HepG2 (cell line): ENCODE results near the gene NDUFS6. TPM values are rescaled to one million over a fixed set of nuclear protein-coding genes. Genes with fewer than 3 reads are reported as not detected.

Experiments used
- ATAC-seq: fragments of 200-7000 bp; cut with Tn5 transposase; 3 replicates; pipeline ENCODE4 v1.9.1; 2020; ENCODE audit warnings: mild to moderate bottlenecking, moderate library complexity
- BruUV-seq: library from RNA; stranded (reverse); fragments of 400-500 nt; replicated peaks from 2 replicates; lab custom pipeline; 2021; lab: Mats Ljungman, UMichigan
- CTCF ChIA-PET: fragments of 300-600 bp; formaldehyde crosslinking; extraction: SDS; loops from one replicate; lab custom pipeline; 2021; ENCODE audit warnings: low total read pairs, inconsistent platforms, low intra/inter-chr PET ratio; lab: Yijun Ruan, JAX
- POLR2A ChIA-PET: fragments of 350-600 bp; sonication (Branson Sonifier 250); formaldehyde crosslinking; loops from one replicate; lab custom pipeline; 2020; ENCODE audit warnings: antibody characterized with exemption, inconsistent platforms; lab: Yijun Ruan, JAX
- DNase-seq: peaks from one replicate; pipeline ENCODE4 v3.0.0-alpha.2; 2015; ENCODE audit warnings: low spot score
- FAIRE-seq: peaks from 3 replicates; lab custom pipeline; 2011; peaks lifted over from hg19 to GRCh38; lab: Jason Lieb, UNC
- H2AFZ ChIP-seq: one replicate; pipeline ENCODE4 v1.6.1; 2011; ENCODE audit warnings: low read length, inconsistent platforms
- H3K27ac ChIP-seq: fragments of 300-600 bp; 3 replicates; pipeline ENCODE4 v1.8.0; 2011; ENCODE audit warnings: mixed run types, mild to moderate bottlenecking, mixed read lengths, low read length, inconsistent platforms; ENCODE audit not compliant: insufficient read depth; ENCODE audit errors: extremely low read length
- H3K27me3 ChIP-seq, 2 experiments: fragments of 200-600 bp in 1 of 2; 2 replicates in 1 of 2; 3 replicates in 1 of 2; pipeline versions ENCODE4 v1.6.0 to v1.8.0; 2011; ENCODE audit warnings: low read length in 2 of 2, mild to moderate bottlenecking in 2 of 2, moderate library complexity in 2 of 2, inconsistent platforms in 1 of 2; ENCODE audit not compliant: insufficient read depth in 2 of 2, control insufficient read depth in 1 of 2
- H3K36me3 ChIP-seq, 2 experiments: fragments of 200-600 bp in 1 of 2; replicated peaks in 1 of 2; 2 replicates in 1 of 2; 3 replicates in 1 of 2; pipeline versions ENCODE4 v1.5.1 to v1.8.0; 2011; ENCODE audit warnings: low read length in 2 of 2, inconsistent platforms in 1 of 2; ENCODE audit not compliant: insufficient read depth in 2 of 2, control insufficient read depth in 1 of 2
- H3K4me1 ChIP-seq: 2 replicates; pipeline ENCODE4 v1.5.1; 2012; ENCODE audit warnings: low read length, inconsistent platforms; ENCODE audit not compliant: insufficient read depth
- H3K4me2 ChIP-seq: 2 replicates; pipeline ENCODE4 v1.6.0; 2011; ENCODE audit warnings: low read depth, low read length, inconsistent platforms
- H3K4me3 ChIP-seq, 3 experiments: fragments of 200-600 bp in 1 of 3; sonication (generic), shearing (Covaris generic) in 1 of 3; replicated peaks in 1 of 3; 2 replicates each; pipeline ENCODE4 v1.5.1; 2011 to 2016; ENCODE audit warnings: low read length in 3 of 3, inconsistent platforms in 2 of 3, low read depth in 2 of 3, mild to moderate bottlenecking in 2 of 3, control low read depth in 1 of 3, mixed read lengths in 1 of 3; ENCODE audit not compliant: insufficient read depth in 1 of 3
- H3K79me2 ChIP-seq: one replicate; pipeline ENCODE4 v1.6.1; 2011; ENCODE audit warnings: low read length, inconsistent platforms; ENCODE audit not compliant: insufficient read depth
- H3K9ac ChIP-seq: 2 replicates; pipeline ENCODE4 v1.6.0; 2011; ENCODE audit warnings: mild to moderate bottlenecking, low read depth, low read length, inconsistent platforms; ENCODE audit not compliant: insufficient read depth
- H3K9me3 ChIP-seq: 2 replicates; pipeline ENCODE4 v1.5.1; 2012; ENCODE audit warnings: mild to moderate bottlenecking, low read length
- H4K20me1 ChIP-seq: 2 replicates; pipeline ENCODE4 v1.6.0; 2011; ENCODE audit warnings: inconsistent platforms, mild to moderate bottlenecking, low read length, moderate library complexity; ENCODE audit not compliant: insufficient read depth
- CREM ChIP-seq, 2 experiments: sonication (generic) in 1 of 2; formaldehyde crosslinking in 1 of 2; IDR thresholded peaks; 2 replicates each; pipeline versions ENCODE4 v1.4.0 to v1.6.1; 2016 to 2020; ENCODE audit warnings: antibody characterized with exemption in 1 of 2, mild to moderate bottlenecking in 1 of 2, missing genetic modification reagents in 1 of 2
- FOXK1 ChIP-seq: sonication (generic); formaldehyde crosslinking; IDR thresholded peaks from 2 replicates; pipeline ENCODE4 v1.4.0; 2020; ENCODE audit warnings: low read depth, missing genetic modification reagents, borderline replicate concordance
- MIXL1 ChIP-seq: IDR thresholded peaks from 2 replicates; pipeline ENCODE4 v1.6.1; 2016
- ONECUT2 ChIP-seq: sonication (generic); formaldehyde crosslinking; IDR thresholded peaks from 2 replicates; pipeline ENCODE4 v1.4.0; 2020; ENCODE audit warnings: missing genetic modification reagents
- REPIN1 ChIP-seq: sonication (generic); formaldehyde crosslinking; IDR thresholded peaks from 2 replicates; pipeline ENCODE4 v1.8.0; 2022; ENCODE audit warnings: missing genetic modification reagents, low read depth, mild to moderate bottlenecking, borderline replicate concordance
- SIX4 ChIP-seq: sonication (generic); formaldehyde crosslinking; IDR thresholded peaks from 2 replicates; pipeline ENCODE4 v1.4.0; 2020; ENCODE audit warnings: missing genetic modification reagents
- SP5 ChIP-seq: IDR thresholded peaks from 2 replicates; pipeline ENCODE4 v1.6.1; 2016; ENCODE audit warnings: low read depth, borderline replicate concordance
- ZKSCAN8 ChIP-seq: IDR thresholded peaks from 2 replicates; pipeline ENCODE4 v1.6.1; 2016; ENCODE audit warnings: borderline replicate concordance, missing genetic modification reagents, missing compliant biosample characterization
- ZNF143 ChIP-seq: sonication (generic); formaldehyde crosslinking; IDR thresholded peaks from 2 replicates; pipeline ENCODE4 v1.4.0; 2020; ENCODE audit warnings: missing genetic modification reagents
- ZNF430 ChIP-seq: sonication (generic); formaldehyde crosslinking; IDR thresholded peaks from 2 replicates; pipeline ENCODE4 v1.9.0; 2021; ENCODE audit warnings: mild to moderate bottlenecking, missing genetic modification reagents
- ZNF446 ChIP-seq: sonication (generic); formaldehyde crosslinking; IDR thresholded peaks from 2 replicates; pipeline ENCODE4 v1.5.0; 2020; ENCODE audit warnings: mild to moderate bottlenecking, missing genetic modification reagents
- ZNF761 ChIP-seq: sonication (generic); formaldehyde crosslinking; conservative IDR thresholded peaks from 2 replicates; pipeline ENCODE4 v1.4.0; 2020; ENCODE audit warnings: mild to moderate bottlenecking, missing genetic modification reagents
- ZNF775 ChIP-seq: sonication (generic); formaldehyde crosslinking; IDR thresholded peaks from 2 replicates; pipeline ENCODE4 v1.4.0; 2020; ENCODE audit warnings: missing genetic modification reagents, mild to moderate bottlenecking, moderate library complexity, borderline replicate concordance
- WGBS: methylation state at CpG from one replicate; pipeline ENCODE4 v1.1.6; 2017; ENCODE audit warnings: low lambda C conversion rate; 5-methylcytosine and 5-hydroxymethylcytosine counted together
- in situ Hi-C: cut with HindIII; loops from 2 replicates; pipeline ENCODE4 v1.10.0; 2017; ENCODE audit warnings: low pct_unique_long_range_greater_than_20kb; ENCODE audit not compliant: extremely low pct_ligation_motif_present
- intact Hi-C: fragments of 100-400 bp; cut with micrococcal nuclease; formaldehyde crosslinking; loops from one replicate; pipeline ENCODE4 v1.10.0; 2022; ENCODE audit not compliant: unreplicated experiment
- polyA plus RNA-seq, 8 experiments: library from polyadenylated mRNA; depleted of rRNA in 3 of 8; stranded (reverse) in 7 of 8; unstranded in 1 of 8; fragments of >200 nt; fragmentation: Illumina TruSeq in 4 of 8; extraction: Trizol in 4 of 8; gene quantifications; 2 replicates each; pipeline versions ENCODE4 v1.2.1 to v1.2.3, GENCODE V29; 2011 to 2016; ENCODE audit warnings: low read depth in 4 of 8, missing spikeins in 1 of 8, mixed read lengths in 1 of 8; ENCODE audit not compliant: insufficient read depth in 1 of 8
- total RNA-seq, 5 experiments: library from RNA; depleted of rRNA; stranded (reverse); fragments of >200 nt; fragmentation: Illumina TruSeq; extraction: Trizol; gene quantifications; 2 replicates each; pipeline ENCODE4 v1.2.3, GENCODE V29; 2016; ENCODE audit warnings: low read depth in 1 of 5
- TF ChIP-seq, protein P1 (sequence below): sonication (generic); formaldehyde crosslinking; IDR thresholded peaks from 2 replicates; pipeline ENCODE4; 2020; ENCODE audit warnings: missing genetic modification reagents, mild to moderate bottlenecking, borderline replicate concordance
- TF ChIP-seq, protein P2 (sequence below): sonication (generic); formaldehyde crosslinking; IDR thresholded peaks from 2 replicates; pipeline ENCODE4 v1.5.0; 2020; ENCODE audit warnings: missing genetic modification reagents

The NDUFS6 gene
- total and polyA plus RNA-seq, 2 of the 13 experiments (the other 11 are each of a cell fraction or from before 2014, with no cell fraction given), result 23.7 to 50.4 TPM

DNA sequence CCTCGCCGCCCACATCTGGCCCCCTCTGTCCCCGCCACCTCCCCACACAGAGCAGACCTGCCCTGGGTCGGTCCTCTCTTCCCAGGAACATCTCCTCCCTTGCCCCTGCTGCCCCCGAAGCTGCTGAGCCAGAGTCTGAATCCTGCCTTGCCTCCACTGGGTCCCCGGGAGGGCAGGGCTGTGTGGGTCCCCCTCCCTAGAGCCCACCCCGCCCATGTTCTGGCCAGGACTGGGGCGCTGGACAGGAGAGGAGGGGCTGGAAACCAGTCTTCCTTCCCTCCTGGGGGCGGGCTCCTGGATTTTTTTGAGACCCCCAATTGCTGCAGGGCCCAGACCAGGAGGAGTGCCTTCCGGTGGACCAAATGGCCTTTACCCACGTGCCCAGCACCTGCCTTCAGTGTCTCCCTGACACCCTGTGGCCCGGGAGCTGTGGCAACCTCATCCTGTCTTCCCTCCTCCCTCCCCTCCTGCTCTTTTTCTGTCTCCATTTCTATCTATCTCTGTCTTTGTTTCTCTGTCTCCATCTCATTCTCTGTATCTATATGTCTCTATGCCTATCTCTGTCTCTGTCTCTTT lies 13.6 kb upstream of the NDUFS6 start:
- no peak overlapping the region for H3K4me2 ChIP-seq
- no peak overlapping the region for H2AFZ ChIP-seq
- DNase-seq (no peak), FAIRE-seq (no peak), ATAC-seq (no peak)
- in situ Hi-C loops, result no loop called here
- no peaks in the 10 kb centered on the region for H3K36me3 ChIP-seq
- no peak overlapping the region for H3K9ac ChIP-seq
- no peaks in the 10 kb centered on the region for H3K9me3 ChIP-seq
- WGBS, result 38% methylated on average over 7 of the region's 12 CpGs
- H3K4me3 ChIP-seq, result no peak overlapping the region
- CTCF ChIA-PET, result no interaction called here
- no TSS peak for BruUV-seq
- peaks cover 13 to 73% of the 10 kb centered on the region in 2 experiments; a peak in 4 of 5 replicates for H3K27me3 ChIP-seq
- intact Hi-C loops, result no loop called here
- POLR2A ChIA-PET, result no interaction called here
- peaks cover 10% of the 10 kb centered on the region; the same call in 1 of the 2 replicates for H3K4me1 ChIP-seq
- H3K79me2 ChIP-seq, result no peaks in the 10 kb centered on the region
- no peak overlapping the region for H3K27ac ChIP-seq
- no peaks in the 10 kb centered on the region for H4K20me1 ChIP-seq
- TF ChIP-seq SIX4 (CRISPR knock-in tag) (no peak), CREM (IDR thresholded peaks at IDR 0.05) (no peak), CREM (CRISPR knock-in tag; IDR thresholded peaks at IDR 0.05) (no peak), ZNF761 (CRISPR knock-in tag) (no peak), ZNF143 (CRISPR knock-in tag) (no peak), MIXL1 (CRISPR knock-in tag) (no peak), ZNF775 (CRISPR knock-in tag) (no peak), ZKSCAN8 (CRISPR knock-in tag) (no peak), FOXK1 (CRISPR knock-in tag) (no peak), ZNF446 (CRISPR knock-in tag) (no peak), ONECUT2 (no peak), ZNF430 (CRISPR knock-in tag) (no peak), SP5 (CRISPR knock-in tag) (no peak), REPIN1 (CRISPR knock-in tag) (no peak)
- TF ChIP-seq, protein P1, sequence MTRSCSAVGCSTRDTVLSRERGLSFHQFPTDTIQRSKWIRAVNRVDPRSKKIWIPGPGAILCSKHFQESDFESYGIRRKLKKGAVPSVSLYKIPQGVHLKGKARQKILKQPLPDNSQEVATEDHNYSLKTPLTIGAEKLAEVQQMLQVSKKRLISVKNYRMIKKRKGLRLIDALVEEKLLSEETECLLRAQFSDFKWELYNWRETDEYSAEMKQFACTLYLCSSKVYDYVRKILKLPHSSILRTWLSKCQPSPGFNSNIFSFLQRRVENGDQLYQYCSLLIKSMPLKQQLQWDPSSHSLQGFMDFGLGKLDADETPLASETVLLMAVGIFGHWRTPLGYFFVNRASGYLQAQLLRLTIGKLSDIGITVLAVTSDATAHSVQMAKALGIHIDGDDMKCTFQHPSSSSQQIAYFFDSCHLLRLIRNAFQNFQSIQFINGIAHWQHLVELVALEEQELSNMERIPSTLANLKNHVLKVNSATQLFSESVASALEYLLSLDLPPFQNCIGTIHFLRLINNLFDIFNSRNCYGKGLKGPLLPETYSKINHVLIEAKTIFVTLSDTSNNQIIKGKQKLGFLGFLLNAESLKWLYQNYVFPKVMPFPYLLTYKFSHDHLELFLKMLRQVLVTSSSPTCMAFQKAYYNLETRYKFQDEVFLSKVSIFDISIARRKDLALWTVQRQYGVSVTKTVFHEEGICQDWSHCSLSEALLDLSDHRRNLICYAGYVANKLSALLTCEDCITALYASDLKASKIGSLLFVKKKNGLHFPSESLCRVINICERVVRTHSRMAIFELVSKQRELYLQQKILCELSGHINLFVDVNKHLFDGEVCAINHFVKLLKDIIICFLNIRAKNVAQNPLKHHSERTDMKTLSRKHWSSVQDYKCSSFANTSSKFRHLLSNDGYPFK, result no peak
- TF ChIP-seq, protein P2, sequence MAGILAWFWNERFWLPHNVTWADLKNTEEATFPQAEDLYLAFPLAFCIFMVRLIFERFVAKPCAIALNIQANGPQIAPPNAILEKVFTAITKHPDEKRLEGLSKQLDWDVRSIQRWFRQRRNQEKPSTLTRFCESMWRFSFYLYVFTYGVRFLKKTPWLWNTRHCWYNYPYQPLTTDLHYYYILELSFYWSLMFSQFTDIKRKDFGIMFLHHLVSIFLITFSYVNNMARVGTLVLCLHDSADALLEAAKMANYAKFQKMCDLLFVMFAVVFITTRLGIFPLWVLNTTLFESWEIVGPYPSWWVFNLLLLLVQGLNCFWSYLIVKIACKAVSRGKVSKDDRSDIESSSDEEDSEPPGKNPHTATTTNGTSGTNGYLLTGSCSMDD (CRISPR knock-in tag), result no peak
